COR-L47 (cell line): ENCODE data around the gene RAPGEF6.
"Not testable (repeated sequence)": the region's sequence is repeated elsewhere in the genome, so short reads cannot be mapped to it uniquely, and the experiment has no call there.

Experiments
- DNase-seq: peaks from one replicate; lab custom pipeline; 2025; lab: John Stamatoyannopoulos, UW

The RAPGEF6 gene

DNA sequence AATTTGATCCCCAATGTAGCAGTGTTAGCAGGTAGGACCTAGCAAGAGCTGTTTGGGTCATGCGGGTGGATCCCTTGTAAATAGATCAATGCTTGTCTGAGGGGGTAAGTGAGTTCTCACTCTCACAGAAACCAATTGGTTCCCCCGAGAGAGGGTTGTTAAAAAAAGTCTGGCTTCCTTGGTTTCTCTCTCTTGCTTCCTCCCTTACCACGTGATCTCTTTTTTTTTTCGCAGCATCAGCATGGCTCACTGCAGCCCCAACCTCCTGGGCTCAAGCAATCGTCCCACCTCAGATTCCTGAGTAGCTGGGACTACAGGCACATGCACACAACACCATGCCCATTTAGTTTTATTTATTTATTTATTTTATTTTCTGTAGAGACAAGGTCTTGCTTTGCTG is 26.4 kb downstream of the RAPGEF6 start:
- no peak for DNase-seq

DNA sequence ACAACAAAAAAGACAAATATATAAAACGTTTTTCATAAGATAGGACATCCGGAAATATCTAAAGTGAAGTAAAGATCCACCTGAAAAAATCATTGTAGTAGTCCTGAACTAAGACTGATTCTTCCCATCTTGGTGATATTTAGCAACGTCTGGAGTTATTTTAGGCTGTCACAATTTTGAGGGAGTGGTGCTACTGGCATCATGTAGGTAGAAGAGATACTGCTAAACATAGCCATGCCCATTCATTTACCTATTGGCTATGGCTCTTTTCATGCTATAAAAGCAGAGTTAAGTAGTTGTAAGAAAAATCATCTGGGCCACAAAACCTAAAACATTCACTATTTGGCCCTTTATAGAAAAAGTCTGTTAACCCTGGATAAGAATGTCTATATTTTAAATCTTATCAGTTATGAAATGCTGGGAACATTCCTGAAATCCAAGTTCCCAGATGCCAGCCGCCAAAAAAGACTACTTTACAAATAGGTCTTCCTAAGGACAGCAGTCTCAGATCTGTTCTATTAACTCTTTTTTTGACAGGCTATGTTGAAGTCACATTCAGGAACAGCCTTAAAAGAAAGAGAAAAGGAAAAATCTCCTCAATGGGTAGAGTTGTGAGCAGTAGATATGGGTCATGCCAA is 27.0 kb downstream of the RAPGEF6 start:
- DNase-seq, result no peak

DNA sequence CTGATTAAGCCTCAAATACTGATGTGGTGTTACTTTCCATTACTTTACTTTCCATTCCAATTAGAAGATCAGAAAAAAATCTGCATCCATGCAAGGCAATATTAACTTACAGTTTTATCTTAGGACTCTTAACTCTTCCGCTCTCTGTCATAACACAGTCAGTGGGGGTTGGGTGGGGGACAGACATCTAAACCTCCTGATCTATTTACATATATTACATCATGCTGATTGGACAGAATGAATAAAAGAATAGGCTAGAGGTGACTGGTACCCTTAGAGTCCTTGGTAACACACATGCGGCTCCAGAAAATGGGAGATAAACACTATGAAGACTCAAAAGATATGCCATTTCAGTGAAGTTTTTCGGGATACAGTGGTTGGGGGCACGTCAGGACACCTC is 27.6 kb downstream of the RAPGEF6 start:
- no peak for DNase-seq

GRCh38 chr5:131605086-131605485 is 29.9 kb downstream of the RAPGEF6 start:
- DNase-seq, result no peak

DNA sequence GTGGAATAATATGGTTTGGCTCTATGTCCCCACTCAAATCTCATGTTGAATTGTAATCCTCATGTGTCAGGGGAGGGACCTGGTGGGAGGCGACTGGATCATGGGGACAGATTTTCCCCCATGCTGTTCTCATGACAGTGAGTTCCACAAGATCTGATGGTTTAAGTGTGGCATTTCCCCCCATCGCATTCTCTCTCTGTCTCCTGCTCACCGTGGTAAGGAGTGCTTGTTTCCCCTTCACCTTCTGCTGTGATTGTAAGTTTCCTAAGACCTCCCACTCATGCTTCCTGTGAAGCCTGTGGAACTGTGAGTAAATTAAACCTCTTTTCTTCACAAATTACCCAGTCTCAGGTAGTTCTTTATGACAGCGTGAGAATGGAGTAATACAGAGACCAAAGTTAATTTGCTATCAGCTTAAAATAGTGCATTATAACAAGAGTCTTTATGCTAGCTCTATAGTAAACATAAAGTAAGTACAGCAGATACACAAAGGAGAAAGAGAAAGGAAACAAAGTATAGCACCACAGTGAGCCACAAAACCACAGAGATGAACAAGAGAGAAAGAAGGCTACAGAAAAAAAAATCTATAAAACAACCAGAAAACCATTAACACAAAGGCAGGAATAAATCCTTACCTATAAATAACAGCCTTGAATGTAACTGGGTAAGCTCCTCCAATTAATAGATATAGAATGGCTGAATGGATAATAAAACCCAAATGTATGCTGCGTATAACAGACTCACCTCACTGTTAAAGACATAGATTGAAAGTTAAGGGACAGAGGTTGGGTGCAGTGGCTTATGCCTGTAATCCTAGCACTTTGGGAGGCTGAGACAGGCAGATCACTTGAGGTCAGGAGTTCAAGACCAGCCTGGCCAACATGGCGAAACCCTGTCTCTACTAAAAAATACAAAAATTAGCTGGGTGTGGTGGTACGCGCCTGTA is 39.7 kb downstream of the RAPGEF6 start:
- no peak for DNase-seq

GRCh38 chr5:131593921-131594320 is 41.1 kb downstream of the RAPGEF6 start:
- DNase-seq, result no peak

GRCh38 chr5:131593436-131593835 is 41.6 kb downstream of the RAPGEF6 start:
- DNase-seq, result not testable (repeated sequence)

DNA sequence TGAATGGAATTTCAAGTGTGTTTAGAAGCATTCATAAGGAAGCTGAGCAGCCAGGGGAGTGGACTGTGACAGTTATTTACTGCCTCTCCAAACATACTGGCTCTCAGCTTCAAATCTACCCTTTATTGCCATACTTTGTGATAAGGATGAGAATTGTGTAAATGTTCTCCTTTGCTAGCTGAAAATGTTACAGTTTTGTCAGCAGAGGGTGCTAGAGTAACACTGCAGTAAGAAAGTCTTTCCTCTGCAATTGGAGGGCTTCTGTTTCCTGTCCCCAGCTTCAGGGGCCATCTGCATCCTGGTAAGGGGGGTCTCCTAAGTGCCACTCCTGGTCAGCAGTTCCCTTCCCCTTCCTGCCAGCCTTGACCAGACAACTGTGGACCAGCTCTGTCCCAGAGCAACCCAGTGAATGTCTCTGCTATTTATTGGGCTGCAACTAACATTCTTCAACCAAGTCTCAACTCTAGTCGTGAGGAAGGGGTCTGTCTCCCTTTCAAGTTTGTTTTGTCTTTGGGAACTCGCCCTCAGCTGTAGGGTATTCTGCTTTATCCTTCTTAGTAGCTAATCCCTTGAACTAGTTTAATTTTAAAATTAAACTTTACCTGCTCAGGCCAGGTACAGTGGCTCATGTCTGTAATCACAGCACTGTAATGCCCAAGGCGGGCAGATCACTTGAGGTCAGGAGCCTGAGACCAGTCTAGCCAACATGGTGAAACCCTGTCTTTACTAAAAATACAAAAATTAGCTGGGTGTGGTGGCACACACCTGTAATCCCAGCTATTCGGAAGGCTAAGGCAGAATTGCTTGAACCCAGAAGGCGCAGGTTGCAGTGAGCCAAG is 45.3 kb downstream of the RAPGEF6 start:
- DNase-seq, result peak; percentile 15

- DNase-seq, result no peak
Observed at GRCh38 chr5:131587541-131587940, 47.5 kb downstream of the RAPGEF6 start.

DNA sequence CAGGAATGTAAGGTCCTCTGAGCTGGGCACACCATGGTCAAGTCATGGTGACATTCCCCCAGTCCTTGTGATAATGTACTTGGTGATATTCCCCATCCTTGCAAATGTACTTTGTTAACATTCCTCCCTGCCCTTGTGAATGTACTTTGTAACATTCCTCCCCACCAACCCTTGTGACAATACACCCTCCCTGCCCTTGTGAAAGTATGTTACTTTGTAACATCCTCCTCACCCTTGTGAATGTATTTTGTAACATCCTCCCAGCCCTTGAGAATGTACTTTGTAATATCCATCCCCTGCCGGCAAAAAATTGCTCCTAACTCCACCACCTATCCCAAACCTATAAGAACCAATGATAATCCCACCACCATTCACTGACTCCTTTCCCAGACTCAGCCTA is 53.3 kb downstream of the RAPGEF6 start:
- no peak for DNase-seq

DNA sequence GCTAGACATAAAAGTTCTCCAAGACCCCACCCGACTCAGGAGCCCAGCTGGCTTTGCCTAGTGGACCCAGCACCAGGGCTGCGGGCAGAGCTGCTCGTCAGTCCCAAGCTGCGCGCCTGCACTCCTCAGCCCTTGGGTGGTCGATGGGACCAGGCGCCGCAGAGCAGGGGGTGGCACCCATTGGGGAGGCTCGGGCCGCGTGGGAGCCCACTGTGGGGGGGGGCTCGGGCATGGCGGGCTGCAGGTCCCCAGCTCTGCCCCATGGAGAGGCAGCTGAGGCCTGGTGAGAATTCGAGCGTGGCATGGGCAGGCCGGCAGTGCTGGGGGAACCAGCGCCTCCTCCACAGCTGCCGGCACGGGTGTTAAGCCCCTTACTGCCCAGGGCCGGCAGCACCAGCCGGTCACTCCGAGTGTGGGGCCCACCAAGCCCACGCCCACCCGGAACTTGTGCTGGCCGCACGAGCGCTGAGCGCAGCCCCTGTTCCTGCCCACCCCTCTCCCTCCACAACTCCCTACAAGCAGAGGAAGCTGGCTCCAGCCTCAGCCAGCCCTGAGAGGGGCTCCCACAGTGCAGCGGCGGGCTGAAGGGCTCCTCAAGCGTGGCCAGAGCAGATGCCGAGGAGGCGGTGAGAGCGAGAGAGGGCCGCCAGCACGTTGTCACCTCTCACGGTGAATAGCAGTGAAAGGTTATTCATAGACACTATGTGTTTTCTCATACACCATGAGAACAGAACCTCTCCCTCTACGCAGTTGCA is 54.9 kb downstream of the RAPGEF6 start:
- DNase-seq, result no peak

DNA sequence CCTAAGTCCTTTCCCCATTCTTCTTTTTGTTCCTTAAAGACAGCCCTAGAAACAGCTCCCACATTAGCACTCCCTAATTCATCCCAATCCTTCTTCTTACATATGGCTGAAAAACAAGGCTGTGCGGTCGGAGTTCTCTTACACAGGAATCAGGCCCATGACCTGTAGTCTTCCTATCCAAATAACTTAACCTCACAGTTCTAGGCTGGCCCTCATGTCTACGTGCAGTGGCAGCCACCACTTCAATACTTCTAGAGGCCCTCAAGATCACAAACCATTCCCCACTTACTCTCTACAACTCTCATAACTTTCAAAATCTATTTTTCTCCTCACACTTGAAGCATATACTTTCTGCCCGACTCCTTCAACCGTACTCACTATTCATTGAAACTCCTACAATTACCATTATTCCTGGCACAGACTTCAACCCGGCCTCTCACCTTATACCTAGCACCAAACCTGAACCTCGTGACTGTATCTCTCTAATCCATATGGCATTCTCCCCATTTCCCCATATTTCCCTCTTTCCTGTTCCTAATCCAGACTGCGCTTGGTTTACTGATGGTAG is 59.3 kb downstream of the RAPGEF6 start:
- no peak for DNase-seq

DNA sequence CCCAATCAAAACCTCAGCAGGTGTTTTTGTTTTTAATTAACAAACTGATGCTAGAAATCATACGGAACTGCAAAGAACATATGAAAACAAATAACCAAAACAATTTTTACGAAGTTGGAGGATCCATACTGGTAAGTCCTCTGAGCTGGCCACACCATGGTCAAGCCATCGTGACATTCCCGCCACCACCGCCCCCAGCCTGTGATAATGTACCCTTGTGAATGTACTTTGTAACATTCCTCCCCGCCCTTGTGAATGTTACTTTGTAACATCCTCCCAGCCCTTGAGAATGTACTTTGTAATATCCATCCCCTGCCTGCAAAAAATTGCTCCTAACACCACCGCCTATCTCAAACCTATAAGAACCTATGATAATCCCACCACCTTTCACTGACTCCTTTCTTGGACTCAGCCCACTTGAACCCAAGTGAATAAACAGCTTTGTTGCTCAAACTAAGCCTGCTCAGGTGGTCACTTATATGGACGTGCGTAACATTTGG is 63.3 kb downstream of the RAPGEF6 start:
- no peak for DNase-seq

DNA sequence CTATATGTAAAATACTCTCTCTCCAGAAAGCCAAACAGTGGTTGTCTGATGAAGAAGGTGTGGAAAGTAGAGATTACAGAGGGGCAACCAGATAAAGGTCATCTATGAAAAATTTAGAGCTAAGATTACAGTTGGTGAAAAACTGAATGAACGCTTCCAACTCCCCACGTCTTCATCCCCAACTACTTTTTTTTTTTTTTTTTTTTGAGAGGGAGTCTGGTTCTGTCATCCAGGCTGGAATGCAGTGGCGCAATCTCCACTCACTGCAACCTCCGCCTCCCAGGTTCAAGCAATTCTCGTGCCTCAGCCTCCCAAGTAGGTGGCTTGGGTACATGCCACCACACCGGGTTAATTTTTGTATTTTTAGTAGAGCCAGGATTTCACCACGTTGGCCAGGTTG is 64.3 kb downstream of the RAPGEF6 start:
- DNase-seq, result no peak

- DNase-seq, result no peak
Observed at GRCh38 chr5:131564229-131564652, 70.8 kb downstream of the RAPGEF6 start.

- DNase-seq, result no peak
Observed at GRCh38 chr5:131563434-131564228, 71.4 kb downstream of the RAPGEF6 start.

DNA sequence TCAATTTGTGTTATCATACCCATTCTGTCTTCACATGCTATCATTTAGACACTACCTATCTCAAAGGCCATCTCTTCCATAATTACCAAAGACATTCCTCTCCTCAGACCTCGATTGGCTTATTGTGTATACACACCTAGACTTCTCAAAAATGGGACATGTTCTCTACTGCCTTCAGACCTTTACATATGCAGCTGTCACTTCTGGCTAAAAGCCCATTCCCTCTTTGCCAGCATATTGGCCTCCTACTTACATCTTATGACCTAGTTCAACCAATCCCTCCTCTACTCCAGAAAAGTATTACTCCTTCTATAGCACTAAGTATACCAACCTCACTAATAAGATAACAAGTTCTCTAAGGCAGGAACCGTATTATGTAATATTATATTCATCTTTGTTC is 84.4 kb downstream of the RAPGEF6 start:
- DNase-seq, result no peak

- DNase-seq, result no peak
Observed at GRCh38 chr5:131548176-131548575, 86.9 kb downstream of the RAPGEF6 start.

GRCh38 chr5:131545845-131546244 is 89.2 kb downstream of the RAPGEF6 start:
- DNase-seq, result no peak

DNA sequence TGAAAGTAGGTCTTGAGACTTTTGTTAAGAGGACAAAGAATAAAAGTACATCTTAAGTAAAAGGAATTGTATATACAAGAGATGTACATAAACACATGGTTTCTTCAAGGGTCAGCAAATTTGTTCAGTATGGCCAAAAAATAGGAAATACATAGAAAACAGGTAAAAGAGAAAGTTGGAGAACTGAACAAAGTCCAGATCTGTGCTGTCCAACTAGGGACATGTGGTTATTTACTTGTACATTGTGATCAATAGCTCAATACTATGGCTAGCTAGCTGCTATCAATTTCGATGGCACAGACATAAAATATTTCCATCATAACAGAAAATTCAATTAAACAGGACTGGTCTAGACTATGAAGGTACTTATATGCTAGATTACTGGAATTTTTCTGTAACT is 92.3 kb downstream of the RAPGEF6 start:
- no peak for DNase-seq
